Esophagus (tissue), 2 donors: ENCODE data around the gene CERK. TPM values are rescaled to one million over a fixed set of nuclear protein-coding genes. Genes with fewer than 3 reads are reported as not detected.

Experiments used
- H3K27ac ChIP-seq, 2 donors: one replicate each; pipeline ENCODE4 v1.5.1; 2013; ENCODE audit warnings: low read depth in 2 of 2, mild to moderate bottlenecking in 2 of 2, inconsistent platforms in 1 of 2, low read length in 1 of 2, moderate library complexity in 1 of 2
- H3K27me3 ChIP-seq, 2 donors: one replicate each; pipeline ENCODE4 v1.6.1; 2013; ENCODE audit warnings: low read length in 2 of 2, control low read depth in 1 of 2, mild to moderate bottlenecking in 1 of 2; ENCODE audit not compliant: insufficient read depth in 2 of 2, control insufficient read depth in 1 of 2
- H3K36me3 ChIP-seq, 2 donors: one replicate each; pipeline ENCODE4 v1.6.1; 2013; ENCODE audit warnings: low read length in 1 of 2; ENCODE audit not compliant: control insufficient read depth in 2 of 2, insufficient read depth in 2 of 2
- H3K4me1 ChIP-seq, 2 donors: one replicate each; pipeline ENCODE4 v1.6.1; 2013; ENCODE audit warnings: low read length in 1 of 2; ENCODE audit not compliant: control insufficient read depth in 2 of 2, insufficient read depth in 2 of 2
- H3K4me3 ChIP-seq, 2 donors: one replicate each; pipeline ENCODE4 v1.5.1; 2013; ENCODE audit warnings: low read length in 2 of 2, mild to moderate bottlenecking in 2 of 2, low read depth in 1 of 2, moderate library complexity in 1 of 2
- H3K9me3 ChIP-seq, 2 donors: one replicate each; pipeline ENCODE4 v1.6.1; 2013; ENCODE audit warnings: mild to moderate bottlenecking in 2 of 2, low read depth in 1 of 2, low read length in 1 of 2, moderate library complexity in 1 of 2; ENCODE audit not compliant: control insufficient read depth in 2 of 2, insufficient read depth in 1 of 2
- WGBS, 2 donors: extraction: QIAGEN DNeasy Blood & Tissue Kit; methylation state at CpG; one replicate each; pipeline ENCODE4 v1.1.7; 2013; 5-methylcytosine and 5-hydroxymethylcytosine counted together
- polyA plus RNA-seq, 2 donors: library from polyadenylated mRNA; stranded (reverse); fragments of 200-250 nt; gene quantifications; one replicate each; pipeline ENCODE4 v1.2.3, GENCODE V29; 2013
- donor health status: healthy with polysubstance abuse.
- donor health status: Bipolar disorder and iron deficiency.

CERK gene
- polyA plus RNA-seq, 2 donors: 8.7 to 13.4 TPM

GRCh38 chr22:46696614-46697013 lies 41.4 kb downstream of the CERK start:
- no peaks in the 10 kb centered on the region for H3K27me3 ChIP-seq
- peaks cover 0 to 3% of the 10 kb centered on the region in 2 donors for H3K4me1 ChIP-seq
- no peak overlapping the region for H3K27ac ChIP-seq
- WGBS, 2 donors: 87% methylated on average over 10 of the region's 10 CpGs
- no peak overlapping the region for H3K4me3 ChIP-seq
- no peaks in the 10 kb centered on the region for H3K9me3 ChIP-seq
- H3K36me3 ChIP-seq: peaks cover 42 to 63% of the 10 kb centered on the region in 2 donors

- Histone ChIP-seq H3K27me3 (no peaks in the 10 kb centered on the region), H3K4me1 (peaks cover 0 to 3% of the 10 kb centered on the region in 2 donors), H3K36me3 (peaks cover 38 to 61% of the 10 kb centered on the region in 2 donors), H3K9me3 (no peaks in the 10 kb centered on the region), H3K4me3 (no peak overlapping the region), H3K27ac (no peak overlapping the region)
- 81 to 86% methylated on average over 11 of the region's 11 CpGs for WGBS, 2 donors
Observed at GRCh38 chr22:46696229-46696518, 41.9 kb downstream of the CERK start.

- Histone ChIP-seq H3K4me3 (no peak overlapping the region), H3K27ac (no peak overlapping the region), H3K27me3 (no peaks in the 10 kb centered on the region), H3K4me1 (peaks cover 0 to 3% of the 10 kb centered on the region in 2 donors), H3K36me3 (peaks cover 35 to 58% of the 10 kb centered on the region in 2 donors), H3K9me3 (no peaks in the 10 kb centered on the region)
- WGBS, 2 donors: 80 to 89% methylated on average over 25 of the region's 25 CpGs
Observed at GRCh38 chr22:46695346-46696228, 42.5 kb downstream of the CERK start.

GRCh38 chr22:46694416-46695170 lies 43.5 kb downstream of the CERK start:
- Histone ChIP-seq H3K27ac (no peak overlapping the region), H3K9me3 (no peaks in the 10 kb centered on the region), H3K4me3 (no peak overlapping the region), H3K27me3 (no peaks in the 10 kb centered on the region), H3K4me1 (peaks cover 0 to 3% of the 10 kb centered on the region in 2 donors), H3K36me3 (peaks cover 41 to 64% of the 10 kb centered on the region in 2 donors)
- WGBS, 2 donors: 93% methylated on average over 15 of the region's 15 CpGs

- WGBS, 2 donors: 73 to 81% methylated on average over 17 of the region's 17 CpGs
- Histone ChIP-seq H3K36me3 (peaks cover 34 to 60% of the 10 kb centered on the region in 2 donors), H3K4me1 (peaks cover 3% of the 10 kb centered on the region in 2 donors), H3K27ac (no peak overlapping the region), H3K4me3 (no peak overlapping the region), H3K9me3 (no peaks in the 10 kb centered on the region), H3K27me3 (no peaks in the 10 kb centered on the region)
Observed at GRCh38 chr22:46693634-46694415, 44.2 kb downstream of the CERK start.

GRCh38 chr22:46691571-46691970 lies 46.5 kb downstream of the CERK start:
- Histone ChIP-seq H3K4me1 (peaks cover 2 to 3% of the 10 kb centered on the region in 2 donors), H3K36me3 (peaks cover 25 to 51% of the 10 kb centered on the region in 2 donors), H3K9me3 (no peaks in the 10 kb centered on the region), H3K27ac (no peak overlapping the region), H3K27me3 (no peaks in the 10 kb centered on the region), H3K4me3 (no peak overlapping the region)
- 89 to 95% methylated on average over 17 of the region's 17 CpGs for WGBS, 2 donors

GRCh38 chr22:46690146-46690545 lies 47.9 kb downstream of the CERK start:
- WGBS, 2 donors: 92 to 94% methylated on average over 20 of the region's 20 CpGs
- H3K9me3 ChIP-seq: no peaks in the 10 kb centered on the region
- peaks cover 0 to 3% of the 10 kb centered on the region in 2 donors for H3K4me1 ChIP-seq
- H3K36me3 ChIP-seq: peaks cover 12 to 43% of the 10 kb centered on the region in 2 donors
- H3K4me3 ChIP-seq: no peak overlapping the region
- no peaks in the 10 kb centered on the region for H3K27me3 ChIP-seq
- H3K27ac ChIP-seq: no peak overlapping the region

GRCh38 chr22:46688949-46689348 lies 49.1 kb downstream of the CERK start:
- Histone ChIP-seq H3K27me3 (no peaks in the 10 kb centered on the region), H3K36me3 (peaks cover 6 to 35% of the 10 kb centered on the region in 2 donors)

GRCh38 chr22:46687460-46687859 lies 50.6 kb downstream of the CERK start:
- Histone ChIP-seq H3K27me3 (no peaks in the 10 kb centered on the region), H3K4me3 (no peak overlapping the region), H3K9me3 (no peaks in the 10 kb centered on the region), H3K4me1 (peaks cover 0 to 3% of the 10 kb centered on the region in 2 donors), H3K36me3 (peaks cover 6 to 25% of the 10 kb centered on the region in 2 donors), H3K27ac (no peak overlapping the region)
- whole genome bisulfite sequencing, 2 donors: 81 to 87% methylated on average over 15 of the region's 15 CpGs

More at GRCh38 chr22:46688949-46689348, 49.1 kb downstream of the CERK start:
- H3K9me3 ChIP-seq: no peaks in the 10 kb centered on the region
- H3K4me3 ChIP-seq: no peak overlapping the region
- WGBS, 2 donors: 52 to 55% methylated on average over 11 of the region's 11 CpGs
- peaks cover 0 to 3% of the 10 kb centered on the region in 2 donors for H3K4me1 ChIP-seq
- peak overlapping the region in 1 of 2 donors; percentile 29 for H3K27ac ChIP-seq
